ENCODE data around the gene TLE3.

TLE3 gene

DNA sequence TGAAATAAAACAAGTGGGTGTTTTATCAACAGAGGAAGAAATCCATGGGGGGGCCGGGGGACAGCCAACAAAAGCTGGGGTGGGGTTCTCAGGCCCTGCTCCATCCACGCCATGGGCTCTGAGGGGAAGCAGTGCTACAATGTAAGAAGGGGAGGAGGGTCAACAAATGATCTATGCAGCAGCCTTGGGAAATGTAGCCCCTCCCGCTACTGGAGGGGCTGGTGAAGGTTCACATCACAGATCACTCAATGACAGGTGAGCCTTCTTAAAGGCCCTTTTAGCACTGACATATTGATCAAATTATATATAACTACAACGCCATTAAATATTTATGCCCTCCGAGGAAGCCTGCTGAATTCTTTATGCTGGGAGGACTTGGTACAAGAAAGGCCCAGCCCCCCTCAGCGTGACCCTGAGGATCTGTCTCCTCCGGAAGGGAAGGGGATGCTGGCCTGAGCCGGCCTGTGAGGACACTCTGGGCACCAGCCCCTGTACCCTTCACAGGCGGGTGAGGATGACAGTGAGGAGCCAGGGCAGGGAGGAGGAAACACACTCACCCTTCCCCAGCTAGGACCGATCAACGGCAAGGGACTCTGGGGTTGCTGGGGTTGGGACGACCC, 15.3 kb downstream of the TLE3 start:
- FAIRE-seq, result no peak

DNA sequence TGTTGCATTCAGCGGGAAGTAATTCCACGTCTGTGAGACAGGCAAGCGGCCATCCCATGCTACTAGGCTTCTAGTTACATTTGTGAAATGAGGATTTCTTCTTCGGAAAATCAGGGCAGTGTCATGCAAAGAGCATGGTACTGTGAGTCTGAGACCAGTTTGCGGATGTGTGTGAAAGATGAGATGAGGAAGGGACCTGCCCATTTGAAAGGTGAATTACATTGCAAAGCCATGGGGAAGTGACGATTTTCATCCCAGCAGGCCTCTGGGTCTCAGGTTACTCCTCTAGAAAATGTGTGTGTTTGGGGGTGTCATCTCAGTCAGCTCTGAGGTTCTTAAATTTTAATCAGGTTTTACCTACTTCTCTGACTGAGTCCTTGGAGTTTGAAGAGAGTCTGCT, 16.1 kb downstream of the TLE3 start:
- no peak for FAIRE-seq

DNA sequence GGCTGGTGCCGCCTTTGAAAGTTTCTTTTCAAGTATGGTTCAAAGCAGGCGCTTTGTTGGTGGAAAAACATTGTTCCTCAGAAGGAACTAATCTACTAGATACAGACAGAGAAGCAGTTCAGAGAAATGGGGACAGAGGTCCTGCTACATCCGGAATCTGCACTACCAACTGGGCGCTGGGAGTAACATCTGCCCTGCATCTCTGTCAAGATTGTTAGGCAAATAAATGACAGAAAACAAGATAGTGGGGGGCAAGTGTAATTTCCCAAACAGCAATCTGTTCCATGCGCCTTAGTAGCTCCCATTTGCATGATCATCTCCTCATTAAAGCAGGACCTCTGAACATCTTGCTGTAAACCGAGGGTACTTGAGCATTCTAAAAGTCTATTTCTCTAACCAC, 17.4 kb downstream of the TLE3 start:
- FAIRE-seq, result no peak

DNA sequence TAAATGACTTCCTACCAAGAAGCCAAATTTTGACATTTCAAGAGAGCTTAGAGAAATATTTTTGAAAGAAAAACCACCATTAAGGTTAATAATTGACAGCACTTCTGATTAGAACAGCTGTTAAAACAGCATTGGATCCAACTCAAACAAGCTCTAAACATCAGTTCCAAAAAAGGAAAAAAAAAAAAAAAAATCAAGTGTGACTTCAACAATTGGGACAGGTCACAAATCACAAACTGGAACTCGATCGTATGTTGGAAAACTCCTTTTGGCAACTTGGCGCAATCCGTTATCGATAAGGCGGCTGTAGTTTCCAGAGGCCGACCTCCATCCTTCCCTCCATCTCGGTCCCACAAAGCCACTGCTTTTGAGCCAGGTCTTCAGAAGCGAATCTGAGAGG, 17.8 kb downstream of the TLE3 start:
- FAIRE-seq, result no peak

DNA sequence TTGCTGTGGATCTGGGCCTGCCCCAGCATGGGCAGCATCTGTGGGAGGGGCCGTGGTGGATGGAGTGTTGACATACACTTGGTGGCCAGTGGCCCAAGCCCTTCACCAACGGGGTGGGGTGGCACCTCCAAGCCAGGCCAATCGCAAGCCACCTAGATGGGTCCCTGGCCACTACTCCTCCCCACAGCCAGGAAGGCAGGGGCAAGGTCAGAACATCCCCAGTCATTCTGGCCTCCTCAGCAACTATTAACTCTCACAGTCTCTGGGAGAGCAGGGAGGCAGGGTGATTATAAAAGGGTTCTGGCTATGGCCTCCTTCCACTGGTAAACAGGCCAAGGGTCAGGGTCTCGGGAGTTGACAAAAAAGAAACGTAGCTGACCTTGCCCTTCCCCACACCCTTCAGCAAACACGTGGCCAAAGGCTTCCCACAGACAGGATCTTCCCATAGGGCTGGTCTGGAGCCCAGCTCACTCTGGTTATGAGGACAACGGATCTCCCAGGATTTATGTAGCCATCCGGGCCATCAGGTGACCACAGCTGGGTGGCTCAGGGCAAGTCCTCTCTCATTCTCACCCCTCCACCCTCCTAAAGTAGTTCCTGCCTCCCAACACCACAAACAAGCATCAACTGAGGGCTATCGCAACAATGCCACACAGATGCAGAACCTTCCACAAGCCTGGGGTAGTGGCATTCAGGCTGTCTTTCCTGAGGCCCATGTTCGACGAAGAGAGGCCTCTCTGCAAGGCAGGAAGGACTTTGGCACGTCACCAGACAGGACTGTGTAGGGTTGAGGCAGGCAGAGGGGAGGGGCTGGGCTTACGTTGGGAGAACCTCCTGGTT, 18.9 kb downstream of the TLE3 start:
- FAIRE-seq, result no peak

DNA sequence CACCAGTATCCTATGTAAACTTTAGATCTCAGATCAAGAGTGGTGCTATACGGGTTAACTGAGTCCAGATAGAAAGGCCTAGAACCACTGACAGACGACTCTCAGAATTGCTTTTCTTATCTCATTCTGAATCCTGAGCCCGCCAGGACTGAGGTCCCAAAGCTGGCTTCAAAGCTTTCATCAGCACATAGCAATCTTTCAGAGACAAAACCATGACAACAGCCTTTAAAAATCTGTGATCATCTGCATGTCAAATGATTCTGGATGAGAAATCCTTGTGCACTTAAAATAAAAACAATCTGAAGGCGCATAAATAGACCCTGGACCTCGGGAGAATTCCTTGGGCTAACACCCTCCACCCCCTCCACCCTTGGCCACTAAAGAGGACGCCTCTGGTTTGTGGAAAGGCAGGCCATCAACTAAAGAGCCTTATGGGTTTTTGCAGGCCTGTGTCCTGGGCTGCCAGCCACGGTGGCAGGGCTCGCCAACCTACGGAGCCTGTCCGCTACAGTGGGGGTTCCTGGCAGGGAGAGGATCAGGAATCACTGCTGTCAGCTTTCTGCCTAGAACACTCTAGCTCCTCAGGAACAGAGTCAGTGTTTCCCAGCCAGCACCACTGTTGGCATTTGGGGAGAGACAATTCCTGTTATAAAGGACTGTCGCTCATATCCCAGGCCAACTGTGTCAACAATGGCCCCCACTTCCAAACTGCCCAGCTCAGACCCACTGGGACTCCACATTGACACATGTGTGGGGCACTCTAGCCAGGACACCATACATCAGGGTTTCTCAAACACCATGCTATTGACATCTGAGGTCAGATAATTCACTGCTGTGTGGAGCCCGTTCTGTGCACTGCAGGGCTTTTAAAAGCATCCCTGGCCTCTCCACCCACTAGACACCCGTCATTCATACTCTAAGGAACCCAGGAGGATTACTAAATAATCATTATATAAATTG, 20.2 kb downstream of the TLE3 start:
- no peak for FAIRE-seq

- no peak for FAIRE-seq
Measured at GRCh38 chr15:70074380-70074779, 23.3 kb downstream of the TLE3 start.

- FAIRE-seq, result no peak
Measured at GRCh38 chr15:70072479-70072878, 25.2 kb downstream of the TLE3 start.

DNA sequence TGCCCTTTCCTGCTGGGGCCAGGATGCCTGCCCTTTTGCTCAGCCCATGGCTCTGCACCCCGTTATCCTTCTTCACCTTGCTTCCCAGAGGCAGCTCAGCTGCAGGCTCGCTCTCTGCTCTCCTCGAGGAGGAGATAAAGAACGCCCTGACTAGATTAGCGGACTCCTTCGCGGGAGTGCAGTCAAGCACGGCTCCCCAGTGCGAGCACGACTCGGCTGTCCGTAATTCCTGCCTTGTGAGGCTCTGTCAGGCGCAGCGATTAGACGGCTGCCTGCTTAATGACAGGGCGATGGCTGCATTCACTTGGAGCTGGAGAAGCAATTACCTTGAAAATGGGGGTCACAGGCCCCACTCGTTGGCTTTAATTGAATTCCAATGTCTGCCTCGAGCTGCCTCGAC, 25.9 kb downstream of the TLE3 start:
- no peak for FAIRE-seq

GRCh38 chr15:70069716-70070115, 28.0 kb downstream of the TLE3 start:
- FAIRE-seq, result no peak

DNA sequence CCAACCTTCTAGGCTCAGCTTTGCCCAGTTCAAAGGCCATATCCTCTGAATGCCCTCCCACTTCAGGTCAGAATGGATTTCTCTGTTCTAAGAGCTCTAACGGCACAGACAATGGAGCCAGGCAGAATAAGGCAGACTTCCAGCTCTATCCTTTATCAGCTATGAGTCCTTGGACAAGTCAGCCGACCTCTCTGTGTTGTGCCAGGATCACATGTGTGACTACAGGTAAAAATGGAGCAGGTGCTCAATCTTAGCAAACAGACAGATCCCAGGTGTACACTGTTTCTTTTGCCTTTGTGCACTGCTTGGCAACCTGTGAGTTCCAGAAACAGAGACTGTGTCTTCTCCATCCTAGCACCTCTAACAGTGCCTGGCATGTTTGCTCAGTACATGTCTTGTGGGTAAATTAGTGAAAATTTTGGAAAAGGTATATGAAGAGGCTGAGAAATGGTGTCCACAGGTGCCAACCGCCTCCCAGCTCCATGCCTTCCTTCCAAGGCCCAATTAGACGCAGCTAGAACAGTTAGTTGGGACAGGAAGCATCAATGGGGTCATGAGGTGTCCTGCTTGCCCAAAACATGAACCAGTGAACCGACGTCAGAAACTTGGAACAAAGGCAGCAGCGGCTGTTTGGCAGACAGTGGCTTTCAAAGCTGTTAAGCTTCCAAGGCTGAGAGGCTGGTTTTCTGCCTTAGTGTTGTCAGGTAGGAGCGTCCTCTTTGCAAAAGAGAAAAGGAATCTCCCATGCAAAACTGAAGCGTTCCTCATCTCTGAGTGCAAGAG, 28.7 kb downstream of the TLE3 start:
- FAIRE-seq, result no peak

DNA sequence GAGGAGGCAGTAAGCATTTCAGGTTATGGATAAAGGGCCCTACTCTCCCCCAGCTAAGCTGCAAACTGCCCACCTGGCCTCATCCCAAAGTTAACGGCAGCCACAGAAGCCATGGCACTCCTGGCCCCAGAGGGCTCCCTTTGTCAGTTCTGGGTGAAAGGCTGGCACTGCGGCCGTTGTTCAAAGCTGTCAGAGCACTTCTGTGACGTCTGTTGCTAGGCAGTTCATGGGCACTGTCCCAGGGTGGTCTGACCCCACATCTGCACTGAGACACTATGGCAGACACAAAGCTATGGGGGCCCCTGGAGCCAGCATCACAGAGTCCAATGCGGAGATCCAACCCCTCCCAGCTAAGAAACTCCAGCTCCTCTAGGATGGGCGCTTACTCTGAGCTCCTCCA, 30.0 kb downstream of the TLE3 start:
- no peak for FAIRE-seq

GRCh38 chr15:70067011-70067410, 30.7 kb downstream of the TLE3 start:
- no peak for FAIRE-seq

- FAIRE-seq, result no peak
Measured at GRCh38 chr15:70066447-70066846, 31.3 kb downstream of the TLE3 start.

DNA sequence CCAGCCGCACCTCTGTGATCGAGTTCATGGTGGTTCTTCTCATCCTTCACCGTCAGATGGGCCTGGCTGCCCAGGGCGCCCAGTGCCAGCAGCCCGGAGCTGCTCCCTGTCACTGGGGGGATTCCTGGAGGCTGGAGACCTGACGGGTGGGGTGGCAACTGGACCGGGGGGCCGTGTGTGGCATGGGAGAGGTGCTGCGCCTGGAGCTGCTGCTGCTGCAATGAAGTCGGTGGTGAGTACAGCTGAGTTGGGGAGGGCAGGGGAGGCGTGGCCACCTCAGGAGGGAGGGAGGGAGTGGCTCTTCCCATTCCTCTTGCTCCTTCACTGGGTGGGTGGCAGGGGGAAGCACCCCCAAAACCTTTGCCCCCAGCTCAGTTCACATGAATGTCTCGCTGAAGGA, 31.7 kb downstream of the TLE3 start:
- FAIRE-seq, result no peak

DNA sequence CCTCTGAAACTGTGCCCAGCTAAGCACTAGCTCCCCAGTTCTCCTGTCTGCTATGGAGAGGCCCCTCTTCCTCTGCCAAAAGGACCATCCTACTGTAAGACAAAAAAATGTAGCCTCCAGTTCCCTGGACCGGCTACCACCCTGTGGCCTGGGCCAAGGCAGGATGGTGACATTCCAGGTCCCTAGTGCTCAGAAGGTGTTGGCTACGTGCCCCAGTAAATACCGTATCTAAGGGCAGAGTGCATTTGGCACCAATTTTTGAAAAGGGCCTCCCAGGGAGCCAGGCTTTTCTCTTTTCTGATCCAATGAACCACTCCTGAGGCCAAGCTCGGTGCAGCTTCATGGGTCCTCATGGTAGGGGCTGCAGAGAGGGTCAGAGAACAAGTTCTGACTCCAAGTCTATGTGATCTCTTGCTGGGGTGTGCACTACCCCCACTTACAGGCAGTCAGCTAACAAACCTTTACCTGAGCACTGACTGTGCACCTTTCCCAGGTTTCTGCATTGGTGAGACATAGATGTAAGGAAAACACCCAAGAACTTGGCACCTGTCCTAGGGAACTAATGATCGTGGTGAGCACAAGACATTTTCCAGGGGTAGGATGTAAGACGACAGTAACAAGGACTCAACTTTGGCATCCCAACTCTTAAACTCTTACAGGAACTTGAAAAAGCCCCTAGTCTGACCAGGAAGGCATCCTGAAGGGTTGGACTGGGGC, 32.6 kb downstream of the TLE3 start:
- FAIRE-seq, result no peak

GRCh38 chr15:70064441-70064840, 33.3 kb downstream of the TLE3 start:
- no peak for FAIRE-seq

GRCh38 chr15:70063980-70064379, 33.7 kb downstream of the TLE3 start:
- no peak for FAIRE-seq

- no peak for FAIRE-seq
Measured at GRCh38 chr15:70063261-70063925, 34.3 kb downstream of the TLE3 start.

DNA sequence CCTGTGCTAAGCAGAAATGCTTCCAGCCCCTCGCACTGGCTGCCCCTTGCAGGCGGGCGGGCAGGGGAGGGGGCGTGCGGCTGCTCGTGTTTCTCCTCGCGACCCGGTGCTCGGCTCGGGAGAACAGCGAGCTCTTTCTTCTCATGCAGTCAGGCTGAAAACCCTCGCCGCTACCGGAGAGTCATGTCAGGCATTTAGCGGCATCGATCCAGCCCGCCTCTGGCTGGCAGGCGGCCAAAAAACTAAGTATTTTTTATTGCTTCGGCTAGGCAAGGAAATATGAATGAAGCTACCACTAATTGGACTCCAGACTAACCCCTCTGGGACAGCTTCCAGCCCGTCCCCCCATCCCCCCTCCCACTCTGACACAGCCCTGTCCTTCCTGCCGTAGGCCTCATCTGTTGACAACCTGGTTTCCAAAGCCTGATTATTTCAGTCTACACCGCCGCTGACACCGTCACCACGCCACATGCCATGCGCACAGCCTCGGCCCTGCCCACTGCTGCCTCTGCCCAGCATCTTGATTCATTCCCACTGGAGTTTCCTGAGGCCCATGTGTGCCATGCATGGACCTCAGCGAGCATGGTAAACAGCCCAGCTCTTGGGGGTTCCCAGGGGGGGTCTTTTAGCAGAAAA, 35.3 kb downstream of the TLE3 start:
- no peak for FAIRE-seq

DNA sequence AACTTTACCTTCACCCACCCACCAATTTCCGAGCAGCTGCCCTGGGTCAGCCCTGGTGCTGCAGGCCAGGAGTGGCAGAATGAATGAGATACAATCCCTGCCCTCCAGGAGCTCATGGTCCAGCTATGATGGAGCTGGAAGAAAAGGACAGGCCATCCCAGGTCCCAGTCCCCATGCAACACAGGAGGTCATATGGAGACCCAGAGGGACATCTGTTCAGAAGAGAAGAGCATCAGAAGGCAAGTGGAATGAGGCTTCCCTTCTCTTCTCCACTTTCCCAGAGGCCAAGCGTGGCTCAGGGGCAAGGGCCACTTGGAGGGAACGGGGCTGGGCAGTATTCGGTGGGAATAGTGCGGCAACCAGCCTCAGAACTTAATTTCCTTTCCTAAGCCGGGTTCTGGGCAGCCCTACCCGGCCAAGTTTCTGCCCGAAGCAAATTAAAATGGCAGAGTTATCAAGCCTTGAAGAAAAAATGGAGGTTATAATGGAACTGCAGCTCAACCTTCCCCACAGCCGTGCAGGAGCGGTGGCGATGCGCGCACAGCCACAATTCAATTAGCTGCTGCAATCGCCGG, 35.9 kb downstream of the TLE3 start:
- no peak for FAIRE-seq
